Fibroblast of lung (primary cell): ENCODE measurements around the gene KATNA1. TPM values are rescaled to one million over a fixed set of nuclear protein-coding genes. Genes with fewer than 3 reads are reported as not detected.

Source experiments
- DNase-seq, 2 donors: peaks; one replicate each; pipeline versions ENCODE4 v3.0.0 to v3.0.0-alpha.2; 2010; ENCODE audit warnings: low read depth in 2 of 2
- H2AFZ ChIP-seq: 2 replicates; pipeline ENCODE4 v1.5.1; 2012; ENCODE audit warnings: low read length, control low read depth, inconsistent platforms
- H3K27ac ChIP-seq: 2 replicates; pipeline ENCODE4 v1.5.1; 2011; ENCODE audit warnings: low read length, control low read depth; ENCODE audit not compliant: insufficient read depth
- H3K27me3 ChIP-seq: 2 replicates; pipeline ENCODE4 v1.5.1; 2011; ENCODE audit warnings: mild to moderate bottlenecking, low read length; ENCODE audit not compliant: control insufficient read depth, insufficient read depth
- H3K36me3 ChIP-seq: 2 replicates; pipeline ENCODE4 v1.5.1; 2011; ENCODE audit warnings: low read length; ENCODE audit not compliant: control insufficient read depth, insufficient read depth
- H3K4me1 ChIP-seq: 2 replicates; pipeline ENCODE4 v1.5.1; 2011; ENCODE audit warnings: low read length; ENCODE audit not compliant: control insufficient read depth, insufficient read depth; ENCODE audit errors: extremely low read depth
- H3K4me2 ChIP-seq: 2 replicates; pipeline ENCODE4 v1.5.1; 2011; ENCODE audit warnings: low read length, control low read depth; ENCODE audit not compliant: insufficient read depth; ENCODE audit errors: extremely low read depth
- H3K4me3 ChIP-seq, 4 experiments: fragments of 200-600 bp in 1 of 4; sonication (generic) in 1 of 4; replicated peaks in 1 of 4; 2 replicates each; pipeline ENCODE4 v1.5.1; 2011 to 2016; ENCODE audit warnings: low read length in 4 of 4, low read depth in 3 of 4, mild to moderate bottlenecking in 3 of 4, control low read depth in 2 of 4, inconsistent platforms in 1 of 4, mixed read lengths in 1 of 4; ENCODE audit not compliant: insufficient read depth in 1 of 4; ENCODE audit errors: control extremely low read depth in 1 of 4
- H3K79me2 ChIP-seq: 2 replicates; pipeline ENCODE4 v1.5.1; 2012; ENCODE audit warnings: mild to moderate bottlenecking, low read length, inconsistent platforms; ENCODE audit not compliant: control insufficient read depth, insufficient read depth
- H3K9ac ChIP-seq: 2 replicates; pipeline ENCODE4 v1.5.1; 2011; ENCODE audit warnings: mild to moderate bottlenecking, low read length, control low read depth; ENCODE audit not compliant: insufficient read depth
- H3K9me3 ChIP-seq: 2 replicates; pipeline ENCODE4 v1.5.1; 2012; ENCODE audit warnings: low read depth, low read length; ENCODE audit not compliant: control insufficient read depth, insufficient read depth
- H4K20me1 ChIP-seq: 2 replicates; pipeline ENCODE4 v1.5.1; 2011; ENCODE audit warnings: low read length; ENCODE audit not compliant: control insufficient read depth, insufficient read depth; ENCODE audit errors: extremely low read depth
- EZH2 ChIP-seq: IDR thresholded peaks from 2 replicates; pipeline ENCODE4 v1.5.1; 2012; ENCODE audit warnings: low read length, control low read depth, mild to moderate bottlenecking; ENCODE audit errors: missing control alignments
- polyA minus RNA-seq: library from RNA; depleted of rRNA, polyadenylated mRNA; stranded (reverse); fragments of >200 nt; gene quantifications from 2 replicates; pipeline ENCODE4 v1.2.3, GENCODE V29; 2011; ENCODE audit warnings: low replicate concordance
- polyA plus RNA-seq, 2 donors: library from polyadenylated mRNA; depleted of rRNA in 1 of 2; stranded (reverse) in 1 of 2; unstranded in 1 of 2; fragments of >200 nt; gene quantifications; 2 replicates each; pipeline ENCODE4 v1.2.1, GENCODE V29; 2011 to 2012; ENCODE audit warnings: missing spikeins in 1 of 2
- total RNA-seq: library from RNA; depleted of rRNA; stranded (reverse); fragments of >200 nt; gene quantifications from 2 replicates; pipeline ENCODE4 v1.2.1, GENCODE V29; 2014
- TF ChIP-seq, protein P1 (sequence below), 2 donors: IDR thresholded peaks in 1 of 2; conservative IDR thresholded peaks in 1 of 2; 1 replicate in 1 of 2; 2 replicates in 1 of 2; pipeline ENCODE4 v1.5.1; 2011 to 2012; ENCODE audit warnings: low read length in 2 of 2, control low read depth in 1 of 2, inconsistent platforms in 1 of 2, low read depth in 1 of 2, mild to moderate bottlenecking in 1 of 2

The KATNA1 gene
- total RNA-seq (36.2 and 37.0 TPM in 2 replicates), polyA plus RNA-seq (22.5 and 27.9 TPM in 2 replicates), polyA minus RNA-seq (3.0 and 6.6 TPM in 2 replicates)
- 17.9 and 18.0 TPM in 2 replicates for polyA plus RNA-seq (2012)

DNA sequence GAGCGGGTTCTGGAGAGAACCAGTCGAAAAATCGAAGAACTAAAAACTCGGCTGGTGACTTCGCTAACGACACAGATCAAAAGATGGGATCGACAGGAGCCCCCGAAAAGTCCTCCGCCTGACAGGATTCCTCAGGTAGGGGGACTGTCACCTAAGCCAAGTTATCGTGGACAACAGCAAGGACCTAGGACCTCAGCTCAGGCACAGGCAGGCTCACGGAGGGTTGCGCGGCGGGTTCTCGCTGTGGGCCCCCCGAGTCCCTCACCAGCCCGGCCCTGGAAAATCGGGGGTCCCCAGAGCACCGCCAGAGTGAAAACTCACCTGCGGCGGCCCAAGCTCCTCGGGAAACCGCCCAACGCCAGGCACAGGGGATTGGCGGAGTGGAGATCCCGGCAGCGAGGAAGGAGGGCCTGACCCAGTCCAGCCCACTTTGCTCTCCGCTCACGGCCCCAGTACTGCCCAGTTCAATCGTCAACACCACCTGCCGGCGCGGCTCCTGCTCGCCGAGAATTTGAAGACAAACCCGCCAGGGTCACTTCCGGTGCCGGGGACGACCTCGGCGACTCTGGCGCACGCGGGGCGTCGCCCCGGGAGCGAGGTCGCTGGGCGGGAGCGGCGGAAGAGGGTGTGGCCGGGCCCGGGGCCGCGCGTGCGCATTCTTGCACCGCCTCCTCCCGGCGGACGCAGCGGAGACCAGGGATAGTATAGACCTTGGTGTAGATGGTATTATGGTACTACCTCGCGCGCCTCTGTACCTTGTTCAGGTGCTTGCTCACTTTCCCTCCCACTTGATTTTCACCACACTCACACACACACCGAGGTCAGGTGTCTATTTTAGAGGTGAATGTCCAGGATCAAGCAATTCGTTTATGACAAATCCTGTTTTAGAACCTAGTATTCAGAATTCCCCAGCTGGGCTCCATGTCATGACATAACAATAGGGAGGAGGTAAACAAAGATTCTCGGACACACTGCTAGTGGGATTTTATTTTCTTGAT is at the start of gene KATNA1:
TSS of gene KATNA1 (minus strand) at position 567 of the 998 bp plus-strand sequence. CDS start 10,167 bp downstream, outside the sequence.
- TF ChIP-seq EZH2, result no peak
- TF ChIP-seq, protein P1, sequence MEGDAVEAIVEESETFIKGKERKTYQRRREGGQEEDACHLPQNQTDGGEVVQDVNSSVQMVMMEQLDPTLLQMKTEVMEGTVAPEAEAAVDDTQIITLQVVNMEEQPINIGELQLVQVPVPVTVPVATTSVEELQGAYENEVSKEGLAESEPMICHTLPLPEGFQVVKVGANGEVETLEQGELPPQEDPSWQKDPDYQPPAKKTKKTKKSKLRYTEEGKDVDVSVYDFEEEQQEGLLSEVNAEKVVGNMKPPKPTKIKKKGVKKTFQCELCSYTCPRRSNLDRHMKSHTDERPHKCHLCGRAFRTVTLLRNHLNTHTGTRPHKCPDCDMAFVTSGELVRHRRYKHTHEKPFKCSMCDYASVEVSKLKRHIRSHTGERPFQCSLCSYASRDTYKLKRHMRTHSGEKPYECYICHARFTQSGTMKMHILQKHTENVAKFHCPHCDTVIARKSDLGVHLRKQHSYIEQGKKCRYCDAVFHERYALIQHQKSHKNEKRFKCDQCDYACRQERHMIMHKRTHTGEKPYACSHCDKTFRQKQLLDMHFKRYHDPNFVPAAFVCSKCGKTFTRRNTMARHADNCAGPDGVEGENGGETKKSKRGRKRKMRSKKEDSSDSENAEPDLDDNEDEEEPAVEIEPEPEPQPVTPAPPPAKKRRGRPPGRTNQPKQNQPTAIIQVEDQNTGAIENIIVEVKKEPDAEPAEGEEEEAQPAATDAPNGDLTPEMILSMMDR (conservative IDR thresholded peaks at IDR 0.05 in 1 of 2, IDR thresholded peaks at IDR 0.05 in 1 of 2; ENCODE audit: low read depth in 1 of 2, low read length in 2 of 2), result no peak
- H2AFZ ChIP-seq, result peak within 1 kb of the TSS; percentile 68

DNA sequence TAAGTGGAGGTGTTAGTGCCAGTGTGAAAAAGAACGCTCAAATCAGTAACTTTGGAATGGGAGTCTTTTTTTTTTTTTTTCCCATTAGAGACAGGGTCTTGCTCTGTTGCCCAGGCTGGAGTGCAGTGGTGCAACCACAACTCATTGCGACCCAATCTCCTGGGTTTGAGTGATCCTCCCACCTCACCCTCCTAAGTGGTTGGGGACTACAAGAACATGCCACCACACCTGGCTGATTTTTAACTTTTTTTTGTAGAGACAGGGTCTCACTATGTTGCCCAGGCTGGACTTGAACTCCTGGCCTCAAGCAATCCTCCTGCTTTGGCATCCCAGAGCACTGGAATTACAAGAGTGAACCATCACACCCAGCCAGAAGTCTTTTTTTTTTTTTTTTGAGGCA is 49.7 kb upstream of the KATNA1 start:
- DNase-seq, result no peak
- Histone ChIP-seq H3K36me3 (no peaks in the 10 kb centered on the region), H3K9me3 (no peaks in the 10 kb centered on the region), H3K27me3 (no peaks in the 10 kb centered on the region), H3K4me1 (peaks cover 3% of the 10 kb centered on the region), H3K27ac (no peak overlapping the region), H4K20me1 (no peaks in the 10 kb centered on the region), H3K4me3 (no peak overlapping the region), H3K9ac (no peak overlapping the region), H3K4me2 (no peak overlapping the region), H3K79me2 (peaks cover 50% of the 10 kb centered on the region), H2AFZ (no peak overlapping the region)
- no peak for TF ChIP-seq EZH2
- TF ChIP-seq, protein P1 (conservative IDR thresholded peaks at IDR 0.05 in 1 of 2, IDR thresholded peaks at IDR 0.05 in 1 of 2; ENCODE audit: low read depth in 1 of 2, low read length in 2 of 2), result no peak

More for the DNA sequence above, at the start of gene KATNA1:
- peak within 1 kb of the TSS; percentile 48 for H3K27ac ChIP-seq
- H3K4me2 ChIP-seq, result peak within 1 kb of the TSS; percentile 61
- no peaks in the 10 kb centered on the region for H4K20me1 ChIP-seq
- peaks cover 35% of the 10 kb centered on the region for H3K79me2 ChIP-seq
- H3K27me3 ChIP-seq, result no peaks in the 10 kb centered on the region
- H3K9ac ChIP-seq, result peak within 1 kb of the TSS; percentile 49
- H3K36me3 ChIP-seq, result no peaks in the 10 kb centered on the region
- peak within 1 kb of the TSS; percentile 58 to 96 (median 80) for H3K4me3 ChIP-seq
- peak; percentile 64 to 71 for DNase-seq
- no peaks in the 10 kb centered on the region for H3K9me3 ChIP-seq
- H3K4me1 ChIP-seq, result no peaks in the 10 kb centered on the region

DNA sequence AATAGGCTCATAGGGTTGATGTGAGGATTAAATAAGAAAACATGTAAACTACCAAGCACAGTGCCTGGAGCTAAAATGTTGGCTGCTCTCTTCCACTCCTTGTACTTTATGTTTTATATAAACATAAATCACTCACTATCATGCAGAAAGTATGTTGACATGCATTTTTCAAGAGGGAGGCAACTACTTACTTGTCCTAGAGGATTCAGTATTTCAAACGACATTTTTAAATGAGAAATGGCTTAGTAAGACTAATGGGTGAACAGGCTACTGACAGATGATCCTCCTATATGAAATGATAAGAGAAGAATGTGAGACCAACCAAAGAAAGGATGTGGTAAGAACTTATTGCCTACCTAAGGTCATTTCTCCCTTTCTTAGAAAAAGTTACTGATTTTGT is 48.4 kb upstream of the KATNA1 start:
- Histone ChIP-seq H3K9ac (no peak overlapping the region), H3K4me1 (peaks cover 3% of the 10 kb centered on the region), H4K20me1 (no peaks in the 10 kb centered on the region), H3K9me3 (no peaks in the 10 kb centered on the region), H3K4me2 (no peak overlapping the region), H3K79me2 (peaks cover 44% of the 10 kb centered on the region), H3K27ac (no peak overlapping the region), H3K36me3 (no peaks in the 10 kb centered on the region), H2AFZ (no peak overlapping the region), H3K4me3 (no peak overlapping the region), H3K27me3 (no peaks in the 10 kb centered on the region)
- TF ChIP-seq, protein P1 (conservative IDR thresholded peaks at IDR 0.05 in 1 of 2, IDR thresholded peaks at IDR 0.05 in 1 of 2; ENCODE audit: low read depth in 1 of 2, low read length in 2 of 2), result no peak
- TF ChIP-seq EZH2, result no peak
- peak; percentile 41 to 69 for DNase-seq
